ENCODE measurements around the gene TLR3. TPM values are rescaled to one million over a fixed set of nuclear protein-coding genes. Genes with fewer than 3 reads are reported as not detected.
A peak's percentile ranks its signal among the peaks of the same experiment; 100 is the strongest.

Gene TLR3
- total RNA-seq, 4 donors from 2014 or later, result 2.9 to 12.6 (median 8.6) TPM

DNA sequence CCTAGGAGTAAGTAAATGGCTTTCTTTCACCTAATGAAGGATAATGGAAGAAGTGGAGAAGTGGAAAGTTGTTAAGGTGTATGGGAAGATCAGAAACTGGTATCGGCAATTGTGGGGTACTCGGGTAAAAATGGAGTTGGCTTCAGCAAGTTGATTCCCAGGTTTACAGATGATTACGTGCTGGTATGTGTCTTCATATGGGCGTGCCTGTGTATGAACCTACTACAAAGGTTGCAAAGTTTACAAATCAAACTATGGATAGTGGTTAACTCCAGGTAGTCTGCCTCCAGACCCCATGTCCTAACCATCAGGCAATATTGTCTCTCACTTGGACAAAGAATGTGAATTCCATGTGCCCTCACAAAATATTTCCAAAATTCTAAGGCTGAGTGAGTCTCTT is 773 bp downstream of the TLR3 start:
- peak overlapping the region; percentile 75 to 79 for H3K27ac ChIP-seq
- no peaks in the 10 kb centered on the region for H3K4me1 ChIP-seq
- no peak for DNase-seq
- TF ChIP-seq POLR2A (IDR thresholded peaks at IDR 0.05), result no peak
- TF ChIP-seq, protein P1, sequence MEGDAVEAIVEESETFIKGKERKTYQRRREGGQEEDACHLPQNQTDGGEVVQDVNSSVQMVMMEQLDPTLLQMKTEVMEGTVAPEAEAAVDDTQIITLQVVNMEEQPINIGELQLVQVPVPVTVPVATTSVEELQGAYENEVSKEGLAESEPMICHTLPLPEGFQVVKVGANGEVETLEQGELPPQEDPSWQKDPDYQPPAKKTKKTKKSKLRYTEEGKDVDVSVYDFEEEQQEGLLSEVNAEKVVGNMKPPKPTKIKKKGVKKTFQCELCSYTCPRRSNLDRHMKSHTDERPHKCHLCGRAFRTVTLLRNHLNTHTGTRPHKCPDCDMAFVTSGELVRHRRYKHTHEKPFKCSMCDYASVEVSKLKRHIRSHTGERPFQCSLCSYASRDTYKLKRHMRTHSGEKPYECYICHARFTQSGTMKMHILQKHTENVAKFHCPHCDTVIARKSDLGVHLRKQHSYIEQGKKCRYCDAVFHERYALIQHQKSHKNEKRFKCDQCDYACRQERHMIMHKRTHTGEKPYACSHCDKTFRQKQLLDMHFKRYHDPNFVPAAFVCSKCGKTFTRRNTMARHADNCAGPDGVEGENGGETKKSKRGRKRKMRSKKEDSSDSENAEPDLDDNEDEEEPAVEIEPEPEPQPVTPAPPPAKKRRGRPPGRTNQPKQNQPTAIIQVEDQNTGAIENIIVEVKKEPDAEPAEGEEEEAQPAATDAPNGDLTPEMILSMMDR (IDR thresholded peaks at IDR 0.05), result no peak
- peak overlapping the region; percentile 48 to 53 for H3K4me3 ChIP-seq
- intact Hi-C loops (cut with DNase I; ENCODE audit: low total_unique reads), result no loop called here
- no peaks in the 10 kb centered on the region for H3K27me3 ChIP-seq
- no peaks in the 10 kb centered on the region for H3K36me3 ChIP-seq
- H3K9me3 ChIP-seq, result no peaks in the 10 kb centered on the region

DNA sequence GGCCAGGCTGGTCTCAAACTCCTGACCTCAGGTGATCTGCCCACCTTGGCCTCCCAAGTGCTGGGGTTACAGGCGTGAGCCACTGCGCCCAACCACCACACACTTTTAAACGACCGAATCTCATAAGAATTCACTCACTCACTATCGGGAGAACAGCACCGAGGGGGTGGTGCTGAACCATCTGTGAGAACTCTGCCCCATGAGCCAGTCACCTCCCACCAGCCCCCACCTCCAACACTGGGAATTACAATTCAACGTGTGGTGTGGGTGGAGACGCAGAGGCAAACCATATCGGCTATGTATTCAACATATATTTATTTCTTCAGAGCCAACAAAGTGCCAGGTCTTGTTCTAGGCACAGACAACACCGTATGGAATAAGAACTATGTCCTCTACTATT is 3.6 kb downstream of the TLR3 start:
- TF ChIP-seq, protein P1 (IDR thresholded peaks at IDR 0.05), result no peak
- TF ChIP-seq POLR2A (IDR thresholded peaks at IDR 0.05), result no peak
- no peaks in the 10 kb centered on the region for H3K27me3 ChIP-seq
- DNase-seq, result no peak
- intact Hi-C loops (cut with DNase I; ENCODE audit: low total_unique reads), result no loop called here
- no peaks in the 10 kb centered on the region for H3K36me3 ChIP-seq
- no peak overlapping the region for H3K27ac ChIP-seq
- no peaks in the 10 kb centered on the region for H3K9me3 ChIP-seq
- H3K4me1 ChIP-seq, result peaks cover 0 to 4% of the 10 kb centered on the region in 2 donors
- no peak overlapping the region for H3K4me3 ChIP-seq

DNA sequence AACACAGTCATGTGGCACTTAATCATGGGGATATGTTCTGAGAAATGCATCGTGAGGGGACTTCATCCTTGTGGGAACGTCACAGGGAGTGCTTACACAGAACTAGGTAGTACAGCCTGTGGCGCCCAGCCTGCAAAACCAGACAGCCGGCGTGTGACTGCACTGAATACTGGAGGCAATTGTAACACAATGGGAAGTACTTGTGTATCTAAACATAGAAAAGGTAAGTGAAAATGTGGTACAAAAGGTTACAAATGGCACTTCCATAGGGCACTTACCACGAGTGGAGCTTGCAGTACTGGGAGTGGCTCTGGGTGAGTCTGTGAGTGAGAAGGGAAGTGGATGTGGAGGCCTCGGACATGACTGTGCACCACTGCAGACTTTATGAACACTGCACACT is 5.2 kb downstream of the TLR3 start:
- no peak overlapping the region for H3K4me3 ChIP-seq
- no peaks in the 10 kb centered on the region for H3K27me3 ChIP-seq
- intact Hi-C loops (cut with DNase I; ENCODE audit: low total_unique reads), result no loop called here
- no peaks in the 10 kb centered on the region for H3K36me3 ChIP-seq
- peaks cover 0 to 4% of the 10 kb centered on the region in 2 donors for H3K4me1 ChIP-seq
- DNase-seq, result no peak
- no peak overlapping the region for H3K27ac ChIP-seq
- H3K9me3 ChIP-seq, result no peaks in the 10 kb centered on the region
- TF ChIP-seq POLR2A (IDR thresholded peaks at IDR 0.05), result no peak
- TF ChIP-seq, protein P1 (IDR thresholded peaks at IDR 0.05), result no peak

DNA sequence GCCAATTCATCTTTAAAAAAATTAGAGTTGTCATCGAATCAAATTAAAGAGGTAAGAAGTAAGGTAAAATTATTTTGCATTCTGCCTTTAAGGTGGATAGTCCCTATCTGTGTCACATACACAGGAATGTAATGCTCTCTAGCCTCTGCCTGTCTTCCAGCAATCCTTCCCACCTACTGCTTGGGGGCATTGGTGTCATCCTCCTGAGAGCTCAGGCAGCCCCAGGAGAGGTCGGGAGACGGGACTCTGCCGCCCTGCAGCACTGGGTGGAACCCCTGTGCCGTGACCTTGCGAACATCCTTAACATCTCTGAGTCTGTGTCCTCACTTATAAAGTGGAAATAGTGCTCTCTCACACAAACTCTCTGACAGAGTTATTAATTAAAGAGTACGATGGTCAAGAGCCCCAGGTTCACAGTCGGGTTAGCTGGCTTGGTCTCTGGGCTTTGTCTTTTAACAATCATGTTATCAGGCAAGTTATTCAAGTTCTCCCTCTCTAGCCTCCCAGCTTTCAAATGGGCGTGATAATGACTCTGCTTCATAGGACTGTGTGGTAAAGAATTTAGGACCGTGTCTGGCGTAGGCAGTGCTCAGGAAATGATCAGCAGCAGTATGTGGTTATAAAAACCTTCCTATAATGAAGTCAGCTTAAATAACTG is 10.2 kb downstream of the TLR3 start:
- no peaks in the 10 kb centered on the region for H3K36me3 ChIP-seq
- peaks cover 0 to 4% of the 10 kb centered on the region in 2 donors for H3K4me1 ChIP-seq
- intact Hi-C loops (cut with DNase I; ENCODE audit: low total_unique reads), result no loop called here
- TF ChIP-seq POLR2A (IDR thresholded peaks at IDR 0.05), result no peak
- TF ChIP-seq, protein P1 (IDR thresholded peaks at IDR 0.05), result no peak
- no peak overlapping the region for H3K27ac ChIP-seq
- no peaks in the 10 kb centered on the region for H3K9me3 ChIP-seq
- no peak overlapping the region for H3K4me3 ChIP-seq
- no peaks in the 10 kb centered on the region for H3K27me3 ChIP-seq
- DNase-seq, result no peak

DNA sequence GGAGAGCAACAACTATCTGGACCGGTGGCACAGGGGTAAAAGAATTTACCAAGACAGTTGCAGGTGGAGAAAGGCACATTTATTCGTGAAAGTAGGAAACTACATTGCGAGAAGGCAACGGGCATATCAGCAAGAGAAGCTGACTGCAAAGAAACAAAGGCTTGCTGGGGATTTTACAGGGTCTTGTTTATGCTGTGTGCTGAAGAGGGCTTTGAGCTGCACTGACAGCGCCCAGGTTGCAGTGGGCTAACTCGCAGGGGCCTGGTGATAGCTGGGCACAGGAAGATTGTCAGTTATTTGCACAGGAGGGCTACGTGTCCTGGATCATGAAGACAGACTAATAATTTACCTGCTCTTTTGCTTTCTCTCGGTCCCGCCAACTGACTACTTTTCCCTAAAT is 10.7 kb downstream of the TLR3 start:
- H3K4me3 ChIP-seq, result no peak overlapping the region
- intact Hi-C loops (cut with DNase I; ENCODE audit: low total_unique reads), result no loop called here
- H3K4me1 ChIP-seq, result peaks cover 0 to 4% of the 10 kb centered on the region in 2 donors
- DNase-seq, result no peak
- no peaks in the 10 kb centered on the region for H3K9me3 ChIP-seq
- H3K27ac ChIP-seq, result no peak overlapping the region
- TF ChIP-seq, protein P1 (IDR thresholded peaks at IDR 0.05), result no peak
- TF ChIP-seq POLR2A (IDR thresholded peaks at IDR 0.05), result no peak
- no peaks in the 10 kb centered on the region for H3K27me3 ChIP-seq
- H3K36me3 ChIP-seq, result no peaks in the 10 kb centered on the region
